GM12878 (cell line): Measurements from ENCODE around the gene ANKRD61. TPM values are rescaled to one million over a fixed set of nuclear protein-coding genes. Genes with fewer than 3 reads are reported as not detected.

Experiments
- BACH1 ChIP-seq: fragments of 450-650 bp; IDR thresholded peaks from 2 replicates; pipeline ENCODE4 v1.6.1; 2017; ENCODE audit warnings: mild to moderate bottlenecking, borderline replicate concordance
- BCL11A ChIP-seq: IDR thresholded peaks from 2 replicates; pipeline ENCODE4 v1.6.1; 2011; ENCODE audit warnings: low read depth, low read length
- CBFB ChIP-seq: IDR thresholded peaks from 2 replicates; pipeline ENCODE4 v1.6.1; 2016; ENCODE audit warnings: antibody characterized with exemption, low read depth
- CHD2 ChIP-seq: IDR thresholded peaks from 2 replicates; pipeline ENCODE4 v1.6.1; 2011; ENCODE audit warnings: low read depth, low read length, improper control_type of control experiment, borderline replicate concordance
- CREB1 ChIP-seq: IDR thresholded peaks from 2 replicates; pipeline ENCODE4 v1.6.1; 2012; ENCODE audit warnings: low read depth, mild to moderate bottlenecking, inconsistent platforms
- DPF2 ChIP-seq: fragments of 450-650 bp; IDR thresholded peaks from 2 replicates; pipeline ENCODE4 v1.6.1; 2017; ENCODE audit warnings: mild to moderate bottlenecking
- E4F1 ChIP-seq: fragments of 450-650 bp; IDR thresholded peaks from 2 replicates; pipeline ENCODE4 v1.6.1; 2018; ENCODE audit warnings: borderline replicate concordance, mild to moderate bottlenecking; ENCODE audit not compliant: partially characterized antibody
- EED ChIP-seq: sonication (generic); IDR thresholded peaks from 2 replicates; pipeline ENCODE4 v1.6.1; 2016; ENCODE audit warnings: antibody characterized with exemption, low read depth
- GATAD2B ChIP-seq: fragments of 450-650 bp; conservative IDR thresholded peaks from 2 replicates; pipeline ENCODE4 v1.6.1; 2017; ENCODE audit warnings: low read depth, mild to moderate bottlenecking, moderate library complexity
- IKZF1 ChIP-seq: fragments of 450-650 bp; conservative IDR thresholded peaks from 2 replicates; pipeline ENCODE4 v1.6.1; 2017; ENCODE audit warnings: antibody characterized with exemption, mild to moderate bottlenecking
- IKZF2 ChIP-seq, 2 experiments: fragments of 450-650 bp; IDR thresholded peaks; 2 replicates each; pipeline ENCODE4 v1.6.1; 2017; ENCODE audit warnings: mild to moderate bottlenecking in 2 of 2, moderate library complexity in 2 of 2
- MLLT1 ChIP-seq: fragments of 450-650 bp; IDR thresholded peaks from 2 replicates; pipeline ENCODE4 v1.6.1; 2016; ENCODE audit warnings: mild to moderate bottlenecking
- MTA2 ChIP-seq: fragments of 450-650 bp; IDR thresholded peaks from 2 replicates; pipeline ENCODE4 v1.6.1; 2016; ENCODE audit warnings: low read depth, mild to moderate bottlenecking, moderate library complexity
- MYB ChIP-seq: fragments of 150-350 bp; IDR thresholded peaks from 2 replicates; pipeline ENCODE4 v1.6.1; 2014; ENCODE audit warnings: mild to moderate bottlenecking, low read depth, low read length, borderline replicate concordance
- NFXL1 ChIP-seq: fragments of 450-650 bp; IDR thresholded peaks from 2 replicates; pipeline ENCODE4 v1.6.1; 2017; ENCODE audit warnings: antibody characterized with exemption, mild to moderate bottlenecking, borderline replicate concordance
- NKRF ChIP-seq: fragments of 450-650 bp; conservative IDR thresholded peaks from 2 replicates; pipeline ENCODE4 v1.6.1; 2017; ENCODE audit warnings: mild to moderate bottlenecking, moderate library complexity
- NR2C1 ChIP-seq: fragments of 450-650 bp; IDR thresholded peaks from 2 replicates; pipeline ENCODE4 v1.6.1; 2017; ENCODE audit warnings: antibody characterized with exemption, mild to moderate bottlenecking, moderate library complexity
- RAD51 ChIP-seq: fragments of 450-650 bp; IDR thresholded peaks from 2 replicates; pipeline ENCODE4 v1.6.1; 2016; ENCODE audit warnings: moderate library complexity, mild to moderate bottlenecking, inconsistent platforms
- SP1 ChIP-seq: IDR thresholded peaks from one replicate; pipeline ENCODE4 v1.6.1; 2011; ENCODE audit warnings: low read depth, low read length
- SPI1 ChIP-seq: IDR thresholded peaks from 2 replicates; pipeline ENCODE4 v1.6.1; 2011; ENCODE audit warnings: low read depth, mild to moderate bottlenecking, low read length, moderate library complexity, borderline replicate concordance; ENCODE audit not compliant: insufficient read depth
- TCF3 ChIP-seq: IDR thresholded peaks from 2 replicates; pipeline ENCODE4 v1.6.1; 2012; ENCODE audit warnings: low read depth, mild to moderate bottlenecking, low read length, borderline replicate concordance; ENCODE audit not compliant: insufficient read depth
- ZNF687 ChIP-seq: fragments of 450-650 bp; IDR thresholded peaks from 2 replicates; pipeline ENCODE4 v1.6.1; 2017; ENCODE audit warnings: mild to moderate bottlenecking, moderate library complexity
- polyA plus RNA-seq, 11 experiments: library from polyadenylated mRNA; depleted of rRNA in 4 of 11; unstranded in 6 of 11; stranded (reverse) in 5 of 11; fragments of >200 nt; fragmentation: Nextera tagmentation in 4 of 11; fragmentation: Illumina TruSeq in 1 of 11; extraction: Ambion mirVana in 4 of 11; extraction: Trizol in 1 of 11; gene quantifications; 1 replicate in 1 of 11; 2 replicates in 10 of 11; pipeline versions ENCODE4 v1.2.1 to v1.2.3, GENCODE V29; 2011 to 2016; ENCODE audit warnings: inconsistent platforms in 2 of 11, missing spikeins in 2 of 11, low read depth in 1 of 11
- total RNA-seq, 4 experiments: library from RNA; depleted of rRNA in 3 of 4; stranded (reverse); fragments of >200 nt in 3 of 4; fragmentation: Illumina TruSeq in 1 of 4; extraction: Trizol in 1 of 4; gene quantifications; 2 replicates each; pipeline versions ENCODE4 v1.2.1 to v1.2.3, GENCODE V29; 2013 to 2021

ANKRD61 gene
- total and polyA plus RNA-seq, 10 of the 15 experiments (the other 5 are each of a cell fraction or from before 2014, with no cell fraction given), result 0.11 to 0.64 (median 0.28) TPM

GRCh38 chr7:6071406-6071805 lies 40.2 kb downstream of the ANKRD61 start (continued):
- TF ChIP-seq MLLT1, result no peak
- peak; percentile 66 for TF ChIP-seq IKZF1
- no peak for TF ChIP-seq CHD2
- TF ChIP-seq GATAD2B, result 0 out of 2 replicates have a peak, but pooled peaks have one; percentile 45
- TF ChIP-seq MYB, result no peak
- no peak for TF ChIP-seq E4F1
- no peak for TF ChIP-seq SP1
- TF ChIP-seq EED, result peak; percentile 85
- TF ChIP-seq NFXL1, result no peak
- peak; percentile 23; the same call in 1 of the 2 replicates for TF ChIP-seq CREB1
- 0 out of 2 replicates have a peak, but pooled peaks have one; percentile 33 for TF ChIP-seq NKRF
- TF ChIP-seq RAD51, result peak; percentile 40
- peak; percentile 50; the same call in 1 of the 2 replicates for TF ChIP-seq TCF3
- TF ChIP-seq BACH1, result peak; percentile 65; the same call in 1 of the 2 replicates
- peak; percentile 71; the same call in 1 of the 2 replicates for TF ChIP-seq MTA2
- TF ChIP-seq BCL11A, result peak; percentile 52; the same call in 1 of the 2 replicates
- TF ChIP-seq DPF2, result peak; percentile 93
- no peak for TF ChIP-seq CBFB
- TF ChIP-seq SPI1, result peak; percentile 98
- peak; percentile 50; the same call in 1 of the 2 replicates for TF ChIP-seq NR2C1
- TF ChIP-seq ZNF687, result peak; percentile 47; the same call in 1 of the 2 replicates
- TF ChIP-seq IKZF2 (IDR thresholded peaks at IDR 0.05), result peak; percentile 66 to 78
